Endothelial cell of umbilical vein (primary cell): ENCODE data around the gene SLC44A1.

ENCODE experiments used
- EZH2 ChIP-seq: IDR thresholded peaks from 2 replicates; pipeline ENCODE4 v1.6.1; 2012; ENCODE audit warnings: borderline replicate concordance, low read depth, mild to moderate bottlenecking, moderate library complexity, low read length, inconsistent platforms; ENCODE audit not compliant: severe bottlenecking
- POLR2A ChIP-seq: IDR thresholded peaks from 2 replicates; pipeline ENCODE4 v1.6.1; 2012; ENCODE audit warnings: low read depth, mild to moderate bottlenecking, control low read depth, low read length
- POLR2AphosphoS5 ChIP-seq: IDR thresholded peaks from 2 replicates; pipeline ENCODE4 v1.6.1; 2012; ENCODE audit warnings: low read depth, mild to moderate bottlenecking, control low read depth, low read length, moderate library complexity; ENCODE audit not compliant: insufficient read depth
- TF ChIP-seq, protein P1 (sequence below), 2 donors: IDR thresholded peaks; 1 replicate in 1 of 2; 2 replicates in 1 of 2; pipeline ENCODE4 v1.5.1; 2011; ENCODE audit warnings: low read length in 2 of 2, mild to moderate bottlenecking in 2 of 2, moderate library complexity in 2 of 2, control low read depth in 1 of 2, inconsistent platforms in 1 of 2, low read depth in 1 of 2; ENCODE audit not compliant: insufficient read depth in 1 of 2; ENCODE audit errors: extremely low read depth in 1 of 2

DNA sequence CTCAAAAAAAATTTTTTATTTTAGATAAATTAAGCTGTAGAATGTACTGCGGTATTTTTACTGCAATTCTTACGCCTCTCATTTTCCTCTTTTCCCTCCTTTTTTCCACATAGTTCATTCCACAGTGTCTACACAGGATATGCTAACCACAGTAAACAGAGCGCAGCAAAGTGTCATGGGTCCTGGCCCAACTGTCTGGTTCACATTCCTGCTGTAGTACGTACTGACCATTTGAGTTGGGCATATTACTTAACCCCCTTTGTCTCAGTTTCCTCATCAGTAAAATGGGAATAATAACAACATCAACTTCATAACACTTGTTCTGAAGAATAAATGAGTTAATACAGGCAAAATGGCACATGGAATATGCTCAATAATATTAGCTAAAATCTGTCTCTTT lies 41.6 kb downstream of the SLC44A1 start:
- TF ChIP-seq, protein P1, sequence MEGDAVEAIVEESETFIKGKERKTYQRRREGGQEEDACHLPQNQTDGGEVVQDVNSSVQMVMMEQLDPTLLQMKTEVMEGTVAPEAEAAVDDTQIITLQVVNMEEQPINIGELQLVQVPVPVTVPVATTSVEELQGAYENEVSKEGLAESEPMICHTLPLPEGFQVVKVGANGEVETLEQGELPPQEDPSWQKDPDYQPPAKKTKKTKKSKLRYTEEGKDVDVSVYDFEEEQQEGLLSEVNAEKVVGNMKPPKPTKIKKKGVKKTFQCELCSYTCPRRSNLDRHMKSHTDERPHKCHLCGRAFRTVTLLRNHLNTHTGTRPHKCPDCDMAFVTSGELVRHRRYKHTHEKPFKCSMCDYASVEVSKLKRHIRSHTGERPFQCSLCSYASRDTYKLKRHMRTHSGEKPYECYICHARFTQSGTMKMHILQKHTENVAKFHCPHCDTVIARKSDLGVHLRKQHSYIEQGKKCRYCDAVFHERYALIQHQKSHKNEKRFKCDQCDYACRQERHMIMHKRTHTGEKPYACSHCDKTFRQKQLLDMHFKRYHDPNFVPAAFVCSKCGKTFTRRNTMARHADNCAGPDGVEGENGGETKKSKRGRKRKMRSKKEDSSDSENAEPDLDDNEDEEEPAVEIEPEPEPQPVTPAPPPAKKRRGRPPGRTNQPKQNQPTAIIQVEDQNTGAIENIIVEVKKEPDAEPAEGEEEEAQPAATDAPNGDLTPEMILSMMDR (IDR thresholded peaks at IDR 0.05; ENCODE audit: extremely low read depth in 1 of 2, insufficient read depth in 1 of 2, low read depth in 1 of 2, low read length in 2 of 2): no peak
- TF ChIP-seq EZH2 (no peak), POLR2A (no peak), POLR2AphosphoS5 (no peak)
